ENCODE data around the gene HECW1. TPM values are rescaled to one million over a fixed set of nuclear protein-coding genes. Genes with fewer than 3 reads are reported as not detected.

The HECW1 gene
- total RNA-seq, 1 donor from 2014 or later = 0.11 TPM

DNA sequence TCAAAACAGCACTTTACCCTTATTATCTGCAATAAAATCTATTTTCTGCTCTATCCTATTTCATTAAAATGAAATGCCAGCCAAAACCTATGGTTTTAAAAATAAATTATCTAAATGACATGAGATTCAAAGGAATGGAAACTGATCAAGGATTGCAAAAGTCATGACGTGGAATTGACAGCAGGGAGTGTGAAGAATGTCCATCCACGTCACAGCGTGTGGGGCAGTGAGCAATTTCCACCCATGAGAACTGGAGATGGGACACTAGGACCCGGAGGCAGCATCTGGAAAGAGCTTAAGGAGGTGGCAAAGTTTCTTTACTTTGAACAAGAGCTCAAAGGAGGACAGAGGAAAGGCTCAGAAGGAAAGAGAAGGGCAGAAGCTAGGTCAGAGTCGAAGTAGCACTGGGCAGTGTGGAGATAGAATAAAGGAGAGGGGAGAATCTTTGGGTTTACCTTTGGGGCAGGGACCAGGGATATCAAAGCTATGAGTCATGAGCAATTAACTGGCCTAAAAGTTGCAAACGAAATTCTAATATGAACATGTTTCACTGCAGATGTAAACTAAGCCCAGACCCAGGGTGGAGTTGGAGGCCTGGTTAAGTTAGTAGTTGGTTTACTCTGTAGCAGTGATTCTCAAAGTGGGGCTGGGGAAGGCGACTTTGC lies 445.5 kb downstream of the HECW1 start:
- Mint-ChIP-seq H3K27me3 (ENCODE audit: insufficient read depth, low read depth) (peaks cover 3% of the 10 kb centered on the region), H3K36me3 (no peaks in the 10 kb centered on the region), H3K9me3 (no peaks in the 10 kb centered on the region), H3K4me1 (peaks cover 7% of the 10 kb centered on the region), H3K4me3 (no peak overlapping the region), H3K27ac (no peak overlapping the region)
- no peaks in the 10 kb centered on the region for H3K9me3 ChIP-seq (ENCODE audit: low read depth)
- no peak for TF ChIP-seq EZH2phosphoT487 (IDR thresholded peaks at IDR 0.05)
- TF ChIP-seq EZH2 (IDR thresholded peaks at IDR 0.05) = no peak
- TF ChIP-seq, protein P1, sequence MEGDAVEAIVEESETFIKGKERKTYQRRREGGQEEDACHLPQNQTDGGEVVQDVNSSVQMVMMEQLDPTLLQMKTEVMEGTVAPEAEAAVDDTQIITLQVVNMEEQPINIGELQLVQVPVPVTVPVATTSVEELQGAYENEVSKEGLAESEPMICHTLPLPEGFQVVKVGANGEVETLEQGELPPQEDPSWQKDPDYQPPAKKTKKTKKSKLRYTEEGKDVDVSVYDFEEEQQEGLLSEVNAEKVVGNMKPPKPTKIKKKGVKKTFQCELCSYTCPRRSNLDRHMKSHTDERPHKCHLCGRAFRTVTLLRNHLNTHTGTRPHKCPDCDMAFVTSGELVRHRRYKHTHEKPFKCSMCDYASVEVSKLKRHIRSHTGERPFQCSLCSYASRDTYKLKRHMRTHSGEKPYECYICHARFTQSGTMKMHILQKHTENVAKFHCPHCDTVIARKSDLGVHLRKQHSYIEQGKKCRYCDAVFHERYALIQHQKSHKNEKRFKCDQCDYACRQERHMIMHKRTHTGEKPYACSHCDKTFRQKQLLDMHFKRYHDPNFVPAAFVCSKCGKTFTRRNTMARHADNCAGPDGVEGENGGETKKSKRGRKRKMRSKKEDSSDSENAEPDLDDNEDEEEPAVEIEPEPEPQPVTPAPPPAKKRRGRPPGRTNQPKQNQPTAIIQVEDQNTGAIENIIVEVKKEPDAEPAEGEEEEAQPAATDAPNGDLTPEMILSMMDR (IDR thresholded peaks at IDR 0.05) = no peak
- no peaks in the 10 kb centered on the region for H3K36me3 ChIP-seq
- H3K4me1 ChIP-seq = peaks cover 11% of the 10 kb centered on the region
- H3K4me3 ChIP-seq = no peak overlapping the region
- H3F3A ChIP-seq (ENCODE audit: low read depth) = peaks cover 12% of the 10 kb centered on the region
- no peak overlapping the region for H3K9ac ChIP-seq
- H3K27me3 ChIP-seq = no peaks in the 10 kb centered on the region
- H3K4me2 ChIP-seq = no peak overlapping the region
- H3K79me2 ChIP-seq (ENCODE audit: low read depth) = no peaks in the 10 kb centered on the region
- H3K27ac ChIP-seq = no peak overlapping the region
- no peak overlapping the region for H2AFZ ChIP-seq (replicated peaks)
- no peaks in the 10 kb centered on the region for H4K20me1 ChIP-seq (ENCODE audit: low read depth)
- no peak for DNase-seq (ENCODE audit: low spot score)

DNA sequence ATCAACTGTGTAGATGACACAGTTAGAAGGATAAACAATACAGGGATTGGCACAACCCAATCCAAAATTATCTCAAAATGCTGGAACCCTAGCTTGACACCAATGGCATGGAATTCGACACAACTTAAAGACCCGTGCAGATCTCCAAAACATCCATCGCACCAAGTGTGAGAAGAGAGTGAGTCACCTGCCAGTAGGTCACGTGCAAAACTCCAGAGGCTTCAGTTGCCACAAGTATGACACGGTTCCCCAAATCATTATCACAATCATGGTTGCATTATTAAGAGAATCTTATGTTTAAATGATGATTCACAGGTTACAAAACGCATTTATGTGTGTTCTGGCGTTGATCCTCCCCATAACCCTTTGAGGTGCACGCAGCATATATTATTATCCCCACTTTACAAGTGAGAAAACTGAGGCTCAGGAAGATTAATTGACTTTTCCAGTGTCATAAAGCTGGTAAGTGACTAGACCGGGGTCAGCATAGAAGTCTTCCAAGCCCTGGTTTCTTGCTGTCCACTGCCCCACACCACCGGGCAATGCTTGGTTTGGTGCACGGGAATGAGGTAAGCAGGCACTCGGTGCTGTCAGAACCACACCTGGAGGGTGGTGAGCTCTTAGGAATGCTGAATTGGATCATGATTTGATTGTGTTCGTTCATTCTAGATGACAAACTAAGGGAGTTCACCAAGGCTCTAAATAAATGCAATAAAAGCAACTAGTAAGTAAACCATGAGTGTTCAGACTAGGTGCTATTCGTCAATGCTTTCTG lies 446.9 kb downstream of the HECW1 start:
- H4K20me1 ChIP-seq (ENCODE audit: low read depth) = no peaks in the 10 kb centered on the region
- H3K4me1 ChIP-seq = peaks cover 11% of the 10 kb centered on the region
- no peak for DNase-seq (ENCODE audit: low spot score)
- Mint-ChIP-seq H3K27me3 (ENCODE audit: insufficient read depth, low read depth) (peaks cover 3% of the 10 kb centered on the region), H3K27ac (no peak overlapping the region), H3K4me3 (no peak overlapping the region), H3K9me3 (no peaks in the 10 kb centered on the region), H3K36me3 (no peaks in the 10 kb centered on the region), H3K4me1 (peaks cover 7% of the 10 kb centered on the region)
- H3K79me2 ChIP-seq (ENCODE audit: low read depth) = no peaks in the 10 kb centered on the region
- no peak overlapping the region for H3K9ac ChIP-seq
- H3F3A ChIP-seq (ENCODE audit: low read depth) = peaks cover 12% of the 10 kb centered on the region
- H3K27me3 ChIP-seq = no peaks in the 10 kb centered on the region
- H3K4me2 ChIP-seq = no peak overlapping the region
- TF ChIP-seq, protein P1 (IDR thresholded peaks at IDR 0.05) = no peak
- no peak for TF ChIP-seq EZH2phosphoT487 (IDR thresholded peaks at IDR 0.05)
- TF ChIP-seq EZH2 (IDR thresholded peaks at IDR 0.05) = no peak
- no peaks in the 10 kb centered on the region for H3K9me3 ChIP-seq (ENCODE audit: low read depth)
- no peak overlapping the region for H3K4me3 ChIP-seq
- H3K36me3 ChIP-seq = no peaks in the 10 kb centered on the region
- H2AFZ ChIP-seq (replicated peaks) = no peak overlapping the region
- no peak overlapping the region for H3K27ac ChIP-seq

DNA sequence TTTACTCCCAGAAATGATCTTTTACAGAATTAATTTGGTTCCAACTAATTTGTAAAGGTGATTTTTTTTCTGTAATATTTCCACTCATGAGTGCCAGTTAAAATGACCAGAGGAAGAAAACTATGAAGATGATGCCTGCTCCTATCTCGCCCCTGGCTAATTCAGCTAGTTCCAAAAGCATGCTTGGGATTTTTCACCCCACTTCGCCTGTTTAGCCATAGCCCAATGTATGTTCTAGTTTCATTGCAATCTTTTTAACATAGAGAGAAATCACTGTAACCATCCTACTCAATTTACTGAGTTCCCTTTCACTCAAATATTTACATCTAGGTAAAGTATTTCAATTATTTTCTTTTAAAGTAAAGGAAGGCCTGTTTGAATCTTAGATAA lies 447.5 kb downstream of the HECW1 start:
- no peak for DNase-seq (ENCODE audit: low spot score)
- Histone ChIP-seq H3K79me2 (ENCODE audit: low read depth) (no peaks in the 10 kb centered on the region), H3K4me3 (no peak overlapping the region), H3K27me3 (no peaks in the 10 kb centered on the region), H2AFZ (replicated peaks) (no peak overlapping the region), H3K4me2 (no peak overlapping the region), H3K4me1 (peaks cover 10% of the 10 kb centered on the region), H3F3A (ENCODE audit: low read depth) (peaks cover 12% of the 10 kb centered on the region), H3K9me3 (ENCODE audit: low read depth) (no peaks in the 10 kb centered on the region), H3K27ac (no peak overlapping the region), H3K9ac (no peak overlapping the region), H3K36me3 (no peaks in the 10 kb centered on the region), H4K20me1 (ENCODE audit: low read depth) (no peaks in the 10 kb centered on the region)
- Mint-ChIP-seq H3K27ac (no peak overlapping the region), H3K27me3 (ENCODE audit: insufficient read depth, low read depth) (peaks cover 3% of the 10 kb centered on the region), H3K9me3 (no peaks in the 10 kb centered on the region), H3K4me3 (no peak overlapping the region), H3K36me3 (no peaks in the 10 kb centered on the region), H3K4me1 (peaks cover 7% of the 10 kb centered on the region)
- TF ChIP-seq EZH2phosphoT487 (IDR thresholded peaks at IDR 0.05) = no peak
- TF ChIP-seq, protein P1 (IDR thresholded peaks at IDR 0.05) = no peak
- no peak for TF ChIP-seq EZH2 (IDR thresholded peaks at IDR 0.05)

Measured in neural progenitor cell (in vitro differentiated cells).